Activated CD8-positive, alpha-beta memory T cell treated with anti-CD3 and anti-CD28 coated beads for 4 hours (primary cell): ENCODE measurements around the gene SMIM31.

Experiments used
- DNase-seq, 2 donors: peaks; one replicate each; pipeline ENCODE4 v3.0.0-alpha.2; 2020; ENCODE audit warnings: low read depth in 2 of 2

The SMIM31 gene

DNA sequence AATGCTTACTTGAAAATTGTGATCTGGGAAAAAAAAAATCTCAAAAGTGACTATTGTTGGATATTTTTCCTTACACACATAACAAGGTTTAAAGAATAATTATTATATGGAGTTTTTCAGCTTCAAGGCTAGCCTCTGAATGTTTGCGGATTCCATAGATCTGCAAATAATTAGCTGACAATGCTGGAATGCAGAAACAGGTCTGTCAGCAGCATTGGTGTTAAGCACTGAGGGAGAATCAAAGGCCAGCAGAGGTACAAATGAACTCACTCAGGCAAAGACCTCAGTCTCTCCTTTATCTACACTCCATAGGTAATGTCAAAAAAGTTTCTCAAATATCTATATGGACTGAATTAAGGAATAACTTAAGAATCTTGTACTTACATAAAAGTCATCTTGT is 35.1 kb downstream of the SMIM31 start:
- no peak for DNase-seq

- DNase-seq = no peak
Measured at GRCh38 chr4:164790249-164790648, 36.3 kb downstream of the SMIM31 start.

GRCh38 chr4:164799410-164799809 is 45.5 kb downstream of the SMIM31 start:
- no peak for DNase-seq

DNA sequence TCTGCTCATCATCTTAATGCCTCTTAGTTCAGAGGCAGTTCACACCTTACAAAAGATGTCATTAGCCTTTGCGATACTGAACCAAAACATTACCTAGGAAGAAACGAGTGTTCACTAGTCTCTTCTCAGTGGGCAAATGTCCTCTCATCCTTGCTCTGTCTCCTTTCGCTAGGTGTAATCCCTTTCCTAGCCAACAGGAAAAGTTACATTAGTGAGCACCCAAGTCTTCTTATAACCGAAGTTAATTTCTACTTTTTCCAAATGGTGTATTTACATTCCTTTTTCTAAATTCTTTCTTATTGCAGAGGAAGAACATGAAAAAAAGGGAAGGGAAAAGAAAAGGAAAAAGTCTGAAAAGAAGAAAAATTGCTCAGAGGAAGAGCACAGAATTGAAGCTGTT is 46.9 kb downstream of the SMIM31 start:
- no peak for DNase-seq

DNA sequence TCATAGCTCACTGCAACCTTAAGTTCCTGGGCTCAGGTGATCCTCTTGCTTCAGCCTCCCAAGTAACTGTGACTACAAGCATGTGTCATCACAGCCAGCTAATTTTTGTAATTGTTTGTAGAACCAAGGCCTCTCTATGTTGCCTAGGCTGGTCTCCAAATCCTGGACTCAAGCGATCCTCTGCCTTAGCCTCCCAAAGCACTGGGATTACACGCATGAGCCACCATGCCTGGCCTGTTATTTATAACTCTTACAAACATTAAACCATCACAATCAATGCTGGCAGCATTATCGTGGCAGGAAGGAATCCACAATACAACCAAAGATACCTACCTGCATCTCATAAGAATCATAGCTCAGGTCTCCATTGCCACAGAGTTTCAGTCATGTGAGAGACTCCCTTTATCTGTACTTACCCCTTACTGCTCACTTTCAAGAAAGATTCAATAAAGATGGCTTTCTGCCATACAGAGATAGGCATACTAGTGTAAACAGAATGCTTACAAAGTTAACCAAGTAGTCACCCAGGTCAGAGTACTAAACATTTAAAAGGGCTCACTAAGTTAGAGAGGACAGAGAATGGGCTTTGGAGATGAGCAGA is 48.5 kb downstream of the SMIM31 start:
- DNase-seq = no peak

GRCh38 chr4:164803702-164804101 is 49.8 kb downstream of the SMIM31 start:
- DNase-seq = no peak

DNA sequence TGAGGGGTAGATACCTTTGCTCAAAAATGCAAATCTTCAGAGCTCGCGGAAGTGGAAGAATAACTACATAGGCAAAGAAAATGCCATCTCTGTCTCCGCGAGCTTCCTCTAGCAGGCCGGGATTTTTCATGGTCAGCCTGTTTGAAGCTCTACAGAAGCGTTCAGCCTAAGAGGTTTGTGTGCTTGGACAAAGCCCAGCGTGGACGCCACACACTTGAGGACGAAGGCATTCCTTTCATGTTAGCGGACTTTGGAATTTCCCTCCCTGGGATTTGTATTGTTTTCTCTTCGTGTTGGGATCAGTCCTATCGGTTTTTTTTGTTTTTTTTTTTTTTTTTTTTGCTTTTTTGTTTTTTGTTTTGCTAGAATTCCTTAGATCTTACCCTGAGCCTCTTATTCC is 53.7 kb downstream of the SMIM31 start:
- DNase-seq = no peak

GRCh38 chr4:164813554-164813953 is 59.6 kb downstream of the SMIM31 start:
- no peak for DNase-seq

DNA sequence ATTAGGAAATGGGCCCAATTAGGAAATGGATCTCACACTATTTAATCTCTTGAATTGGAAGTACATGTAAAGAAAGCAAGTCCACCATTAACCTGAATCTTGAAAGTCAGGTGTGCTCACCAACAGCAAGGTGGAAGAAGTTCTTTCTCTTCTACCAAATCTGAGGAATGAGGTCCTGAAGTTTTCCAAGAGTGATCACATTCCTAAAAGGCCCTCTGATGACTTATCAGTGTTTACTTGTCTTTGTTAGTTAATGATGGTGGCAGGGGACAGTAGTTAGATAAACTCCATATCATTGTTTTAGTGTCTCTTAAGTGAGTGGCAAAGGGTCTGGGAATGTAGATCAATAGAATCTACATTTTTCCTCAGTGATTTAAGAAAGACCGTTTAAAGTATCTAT is 61.8 kb downstream of the SMIM31 start:
- DNase-seq = no peak

- DNase-seq = no peak
Measured at GRCh38 chr4:164819366-164819765, 65.4 kb downstream of the SMIM31 start.

- DNase-seq = no peak
Measured at GRCh38 chr4:164821711-164822110, 67.8 kb downstream of the SMIM31 start.

DNA sequence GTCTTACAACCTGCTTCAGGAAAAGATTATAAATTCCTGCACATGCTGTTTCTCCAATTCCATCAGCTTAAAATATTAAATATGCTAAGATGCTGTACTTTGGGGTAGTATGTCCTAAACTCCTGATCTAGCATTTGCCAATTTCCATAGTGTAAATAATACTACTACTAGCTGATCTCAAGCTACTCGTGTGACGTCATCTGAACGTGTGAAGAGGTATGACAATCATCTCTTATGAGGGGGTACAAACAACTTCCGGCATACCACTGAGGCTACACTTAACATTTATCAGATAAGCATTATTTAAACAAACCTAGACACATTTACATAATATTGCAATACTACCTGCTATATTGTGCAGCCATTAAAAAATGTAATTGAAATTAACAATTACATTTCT is 70.7 kb downstream of the SMIM31 start:
- no peak for DNase-seq

DNA sequence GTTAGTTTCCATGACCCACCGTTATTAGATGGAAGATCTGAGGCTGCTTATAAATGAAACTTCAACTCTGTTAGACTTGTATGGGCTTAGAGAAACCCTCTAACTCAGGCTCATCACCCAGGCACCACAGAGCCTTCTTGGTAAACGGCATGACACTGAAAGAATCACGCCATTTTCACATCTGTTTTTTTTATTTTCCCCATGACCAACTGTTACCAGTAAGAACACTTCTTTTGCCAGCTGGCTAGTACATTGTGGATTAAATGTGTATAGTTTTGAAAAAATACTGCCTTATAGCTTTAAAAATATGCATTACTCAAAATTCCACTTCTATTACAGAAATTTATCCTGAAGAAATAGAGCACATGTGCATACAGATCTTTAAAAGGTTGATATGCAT is 75.0 kb downstream of the SMIM31 start:
- DNase-seq = no peak

DNA sequence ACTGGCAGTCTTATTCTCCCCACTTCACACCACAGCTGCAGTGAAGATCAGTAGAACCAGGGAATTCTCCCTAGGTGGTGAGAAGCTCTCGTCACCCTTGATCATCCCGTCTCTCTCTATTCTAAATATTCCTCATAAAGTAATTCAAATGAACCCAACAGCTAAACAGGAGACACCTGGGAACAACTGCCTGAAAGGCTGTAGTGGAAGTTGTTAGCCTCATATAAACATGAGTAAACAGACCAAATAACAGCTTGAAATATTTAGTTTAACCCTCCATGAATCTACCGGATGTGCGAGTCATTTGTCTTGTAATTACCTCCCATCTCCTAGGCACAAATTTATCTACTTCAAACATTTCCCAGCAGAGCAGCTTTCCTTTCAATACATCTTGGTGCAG is 92.6 kb downstream of the SMIM31 start:
- no peak for DNase-seq

GRCh38 chr4:164847016-164847415 is 93.1 kb downstream of the SMIM31 start:
- no peak for DNase-seq

- no peak for DNase-seq
Measured at GRCh38 chr4:164847967-164848649, 94.2 kb downstream of the SMIM31 start.
